NK-92 (cell line): Measurements from ENCODE around the gene LURAP1L.

Experiments used
- DNase-seq: peaks from one replicate; lab custom pipeline; 2025; ENCODE audit not compliant: unreplicated experiment; lab: John Stamatoyannopoulos, UW

LURAP1L gene

DNA sequence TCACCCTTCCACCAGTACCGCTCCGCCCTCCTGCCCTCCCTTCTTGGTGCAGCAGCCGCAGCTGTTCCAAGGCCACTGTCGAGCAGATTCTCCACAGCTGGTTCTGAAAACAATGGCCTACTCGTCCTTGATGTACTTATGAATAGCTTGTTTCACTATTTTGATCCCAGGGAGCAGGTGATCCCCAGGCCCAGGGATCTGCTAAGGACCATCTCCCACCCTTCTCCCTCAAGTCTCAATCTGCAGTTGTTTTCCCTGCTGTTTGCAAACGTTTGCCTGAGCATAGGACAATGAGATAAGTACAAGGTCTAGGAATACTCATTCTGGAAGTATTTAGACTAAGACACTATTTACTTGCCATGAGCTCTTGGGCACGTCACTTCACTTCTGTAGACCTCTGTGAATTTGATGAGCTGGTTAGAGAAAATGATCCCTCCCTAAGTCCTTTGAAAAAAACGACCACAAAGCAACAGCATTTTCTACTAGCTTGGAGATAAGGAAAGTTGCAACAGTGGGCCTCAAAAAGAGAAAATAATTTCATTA, 1.8 kb downstream of the LURAP1L start:
- no peak for DNase-seq

- DNase-seq: no peak
Observed at GRCh38 chr9:12777121-12778022, 2.6 kb downstream of the LURAP1L start.

- no peak for DNase-seq
Observed at GRCh38 chr9:12778389-12778788, 3.6 kb downstream of the LURAP1L start.

DNA sequence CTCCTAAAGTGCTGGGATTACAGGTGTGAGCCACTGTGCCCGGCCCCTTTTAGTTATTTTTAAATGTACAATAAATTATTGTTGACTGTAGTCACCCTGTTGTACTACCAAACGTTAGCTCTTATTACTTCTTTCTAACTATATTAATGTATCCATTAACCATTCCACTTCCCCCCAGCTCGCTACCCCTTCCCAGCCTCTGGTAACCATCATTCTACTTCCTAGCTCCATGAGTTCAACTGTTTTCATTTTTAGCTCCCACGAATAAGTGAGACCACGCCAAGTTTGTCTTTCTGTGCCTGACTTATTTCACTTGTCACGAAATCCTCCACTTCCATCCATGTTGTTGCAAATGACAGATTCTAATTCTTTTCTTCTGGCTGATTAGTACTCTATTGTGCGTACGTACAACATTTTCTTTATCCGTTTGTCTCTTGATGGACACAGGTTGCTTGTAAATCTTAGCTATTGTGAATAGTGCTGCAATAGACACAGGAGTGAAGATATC, 6.5 kb downstream of the LURAP1L start:
- DNase-seq: no peak

- no peak for DNase-seq
Observed at GRCh38 chr9:12783767-12784460, 9.1 kb downstream of the LURAP1L start.

DNA sequence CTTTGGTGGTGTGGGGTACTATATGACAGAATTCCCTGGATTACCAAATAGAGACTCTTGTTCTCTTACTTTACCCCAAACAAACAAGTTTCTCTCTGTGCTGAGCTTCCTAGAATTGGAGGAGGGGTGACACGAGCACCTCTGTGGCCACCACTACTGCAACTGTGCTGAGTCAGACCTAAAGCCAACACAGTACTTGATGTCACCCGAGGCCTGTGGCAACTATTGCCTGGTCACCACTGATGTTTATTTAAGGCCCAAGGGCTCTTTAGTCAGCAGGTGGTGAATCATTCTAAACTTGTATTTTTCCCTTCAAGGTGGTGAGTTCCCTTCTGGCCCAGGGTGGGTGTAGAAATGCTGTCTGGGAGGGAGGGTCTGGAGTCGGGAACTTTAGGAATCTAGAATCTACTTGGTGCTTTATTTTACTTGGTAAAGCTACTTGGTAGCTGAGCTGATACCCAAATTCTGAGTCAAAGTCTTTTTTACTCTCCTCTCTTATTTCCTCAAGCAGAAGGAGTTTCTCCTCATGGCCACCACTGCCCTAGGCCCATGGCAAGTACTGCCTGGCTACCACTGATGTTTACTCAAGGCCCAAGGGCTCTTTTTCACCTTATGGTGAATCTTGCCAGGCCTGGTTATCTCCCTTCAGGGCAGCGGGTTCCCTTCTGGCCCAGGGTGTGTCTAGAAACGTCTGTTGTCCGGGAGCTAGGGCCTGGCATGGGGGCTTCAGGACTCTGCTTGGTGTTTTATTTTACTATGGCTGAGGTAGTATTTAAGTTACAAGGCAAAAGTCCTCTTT, 9.8 kb downstream of the LURAP1L start:
- no peak for DNase-seq

- no peak for DNase-seq
Observed at GRCh38 chr9:12785260-12785770, 10.5 kb downstream of the LURAP1L start.

DNA sequence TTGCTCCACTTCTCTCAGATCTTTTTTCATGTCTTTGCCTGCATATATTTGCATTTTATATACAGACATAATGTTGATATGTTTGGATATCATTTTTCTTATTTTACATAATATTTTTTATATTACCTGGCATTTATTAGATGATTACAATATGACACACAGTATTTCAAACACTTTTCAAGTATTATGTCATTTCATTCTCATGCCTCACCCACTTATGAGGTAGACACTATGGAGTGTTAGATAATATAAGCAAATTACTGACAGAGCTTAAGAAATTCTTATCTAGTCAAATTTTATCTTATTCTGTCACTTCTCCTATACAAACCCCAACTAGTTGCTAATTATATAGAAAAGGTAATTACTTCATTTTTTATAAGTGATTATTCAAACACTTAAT, 11.1 kb downstream of the LURAP1L start:
- DNase-seq: no peak

DNA sequence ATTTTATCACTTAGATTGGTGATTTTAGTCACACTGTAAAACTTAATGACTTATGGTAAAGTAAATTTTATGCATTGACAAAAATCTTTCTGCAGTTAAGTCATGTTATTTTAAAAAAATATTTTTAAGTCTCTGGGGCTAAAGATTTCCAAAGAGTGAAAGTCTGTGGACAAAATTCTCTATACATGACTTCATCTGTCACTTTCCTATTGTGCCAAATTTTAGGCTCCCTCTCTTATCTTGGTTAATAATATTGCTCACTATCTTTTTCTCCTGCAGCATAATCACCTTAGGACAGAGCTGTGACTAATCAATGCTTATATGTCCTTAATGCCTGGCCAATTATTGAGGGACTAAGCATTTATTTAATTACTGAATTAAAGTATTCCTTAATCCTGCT, 15.2 kb downstream of the LURAP1L start:
- DNase-seq: no peak

- no peak for DNase-seq
Observed at GRCh38 chr9:12790883-12791282, 16.1 kb downstream of the LURAP1L start.

- no peak for DNase-seq
Observed at GRCh38 chr9:12794101-12794799, 19.4 kb downstream of the LURAP1L start.

GRCh38 chr9:12796601-12797000, 21.8 kb downstream of the LURAP1L start:
- no peak for DNase-seq

DNA sequence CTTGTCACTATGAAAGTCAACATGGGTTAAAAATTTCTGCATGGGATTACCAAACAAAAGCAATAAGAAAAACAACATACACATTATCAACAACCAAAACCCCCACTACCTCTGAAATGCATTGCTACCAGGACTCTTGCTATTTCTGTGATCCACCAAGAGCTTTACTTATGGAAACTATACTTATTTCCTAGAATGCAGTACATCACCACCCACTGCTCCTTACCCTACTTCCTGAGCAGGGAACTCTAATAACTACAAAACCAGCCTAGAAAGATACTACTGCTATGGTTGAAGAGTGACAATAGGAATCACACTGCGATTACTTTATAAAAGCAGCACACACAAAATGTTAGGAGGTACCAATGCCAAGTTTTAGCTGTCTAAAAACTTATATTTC, 22.2 kb downstream of the LURAP1L start:
- no peak for DNase-seq

DNA sequence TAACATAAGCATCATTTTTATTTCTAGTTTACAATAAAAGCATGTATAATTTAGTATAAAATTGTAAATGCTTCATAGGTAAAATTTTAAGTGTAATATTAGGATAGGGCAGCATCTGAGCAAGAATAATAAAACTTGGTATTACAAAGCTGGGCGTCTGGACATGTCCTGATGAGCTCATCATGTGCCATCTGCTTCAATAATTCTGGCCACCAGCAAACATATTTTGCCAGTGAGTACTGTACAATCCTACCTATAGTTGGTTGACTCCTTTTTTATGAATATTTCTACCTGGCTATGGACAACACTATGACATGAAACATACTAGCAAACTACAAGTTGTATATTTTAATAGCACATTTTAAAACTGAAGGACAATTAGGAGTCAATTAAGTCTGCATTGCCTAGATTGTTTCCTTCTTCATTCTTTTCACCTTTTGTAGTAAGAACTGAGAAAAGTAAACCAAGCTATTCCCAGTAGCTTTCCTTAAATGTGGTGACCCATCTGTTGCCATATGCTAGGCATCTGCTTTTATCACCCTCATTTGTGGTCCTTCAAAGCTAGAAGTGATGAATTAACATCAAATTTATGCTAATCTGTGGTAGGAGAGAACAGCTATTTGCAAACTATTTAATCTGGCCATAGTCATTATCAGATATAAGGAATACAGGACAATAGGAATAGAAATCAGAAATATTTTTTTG, 23.4 kb downstream of the LURAP1L start:
- no peak for DNase-seq

DNA sequence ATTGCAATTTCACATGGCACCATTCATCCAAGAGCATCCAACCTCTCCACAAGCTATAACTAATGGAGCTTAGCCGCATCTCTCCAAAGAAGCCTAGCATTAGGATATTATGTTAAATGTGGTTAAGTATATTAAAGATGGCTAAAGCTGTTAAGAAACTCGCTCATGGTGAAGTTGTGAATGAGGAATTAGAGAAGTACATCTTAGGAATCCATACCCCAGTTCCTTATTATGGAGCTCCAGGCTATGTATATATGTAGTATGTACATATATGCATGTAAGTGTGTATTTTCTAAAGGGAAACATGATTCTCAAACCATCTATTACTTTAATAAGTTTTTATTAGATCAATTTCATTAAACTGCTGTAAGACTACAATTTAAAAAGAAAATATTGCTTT, 26.4 kb downstream of the LURAP1L start:
- DNase-seq: no peak

DNA sequence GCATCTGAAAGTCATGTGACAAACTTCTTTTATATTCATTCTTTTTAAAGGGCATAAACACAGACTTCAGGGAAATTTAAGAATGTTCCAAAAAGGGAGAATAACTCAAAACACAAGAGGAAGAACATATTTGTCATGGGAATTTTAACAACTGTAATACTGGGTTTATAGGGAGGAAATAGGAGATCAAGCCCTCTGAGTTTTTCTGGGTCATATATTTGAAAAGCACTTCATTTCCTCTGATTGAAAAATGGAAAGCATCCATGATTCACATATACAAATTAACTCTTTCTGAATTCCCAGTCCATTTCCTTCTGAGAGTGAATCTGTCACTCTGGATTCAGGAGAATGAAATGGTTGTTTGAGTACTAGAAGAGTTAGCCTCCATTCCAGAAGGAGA, 26.8 kb downstream of the LURAP1L start:
- DNase-seq: no peak

- DNase-seq: no peak
Observed at GRCh38 chr9:12802093-12802492, 27.3 kb downstream of the LURAP1L start.

DNA sequence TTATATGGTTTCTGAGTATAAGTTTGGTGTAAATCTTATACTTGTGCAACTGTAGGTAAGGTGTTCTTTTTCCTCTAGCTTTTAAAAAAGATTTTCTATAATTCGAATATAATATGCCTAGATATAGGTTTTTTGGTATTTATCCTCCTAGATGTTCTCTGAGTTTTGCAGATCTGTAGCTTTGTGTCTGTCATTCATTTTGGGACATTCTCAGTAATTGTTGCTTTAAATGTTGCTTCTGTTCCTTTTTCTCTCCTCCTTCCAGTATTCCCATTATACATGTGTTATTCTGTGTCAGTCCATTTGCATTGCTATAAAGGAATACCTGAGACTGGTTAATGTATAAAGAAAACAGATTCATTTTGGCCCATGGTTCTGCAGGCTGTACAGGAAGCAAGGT, 33.7 kb downstream of the LURAP1L start:
- DNase-seq: no peak

DNA sequence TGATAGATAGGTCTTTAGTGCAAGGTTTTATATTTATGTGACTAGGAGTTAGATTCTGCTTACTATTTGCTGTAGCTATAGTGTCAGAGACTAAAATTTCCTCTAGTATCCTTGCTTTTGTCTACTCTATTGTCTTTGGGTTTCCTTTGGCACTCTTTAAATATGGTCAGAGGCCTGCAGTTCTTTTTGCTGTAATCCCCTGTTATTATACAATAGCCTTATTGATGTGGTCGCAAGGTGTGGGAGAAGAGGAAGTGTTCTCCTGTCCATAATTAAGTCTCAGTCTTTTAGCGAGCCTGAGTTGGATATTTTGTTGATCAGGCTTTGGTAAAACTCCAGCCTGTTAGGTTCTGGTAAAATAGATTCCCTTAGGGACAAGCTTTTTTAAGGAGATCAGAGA, 34.9 kb downstream of the LURAP1L start:
- no peak for DNase-seq

GRCh38 chr9:12811935-12812334, 37.1 kb downstream of the LURAP1L start:
- no peak for DNase-seq
